Activated CD4-positive, alpha-beta T cell treated with anti-CD3 and anti-CD28 coated beads, Interleukin-10, Interleukin-2, amounts not matched to agents 100 ng/mL and 50 ng/mL, durations not matched to agents 16 hours and 8 hours (primary cell): Measurements from ENCODE around the gene SEMA6D.

Experiments used
- DNase-seq: peaks from one replicate; pipeline ENCODE4 v3.0.0-alpha.2; 2020

Gene SEMA6D

GRCh38 chr15:47746516-47746915 lies 29.2 kb downstream of the SEMA6D start:
- no peak for DNase-seq

- DNase-seq, result no peak
Observed at GRCh38 chr15:47750030-47750739, 32.9 kb downstream of the SEMA6D start.

- DNase-seq, result no peak
Observed at GRCh38 chr15:47750740-47751262, 33.5 kb downstream of the SEMA6D start.

- no peak for DNase-seq
Observed at GRCh38 chr15:47753591-47753990, 36.3 kb downstream of the SEMA6D start.

GRCh38 chr15:47754312-47754711 lies 37.0 kb downstream of the SEMA6D start:
- no peak for DNase-seq

- DNase-seq, result no peak
Observed at GRCh38 chr15:47755941-47756340, 38.6 kb downstream of the SEMA6D start.

GRCh38 chr15:47756872-47757271 lies 39.6 kb downstream of the SEMA6D start:
- no peak for DNase-seq

- no peak for DNase-seq
Observed at GRCh38 chr15:47757331-47757730, 40.0 kb downstream of the SEMA6D start.

- no peak for DNase-seq
Observed at GRCh38 chr15:47762621-47763020, 45.3 kb downstream of the SEMA6D start.

GRCh38 chr15:47764666-47765065 lies 47.4 kb downstream of the SEMA6D start:
- no peak for DNase-seq

GRCh38 chr15:47766406-47766805 lies 49.1 kb downstream of the SEMA6D start:
- no peak for DNase-seq

- DNase-seq, result no peak
Observed at GRCh38 chr15:47767035-47767434, 49.7 kb downstream of the SEMA6D start.

GRCh38 chr15:47768735-47769134 lies 51.4 kb downstream of the SEMA6D start:
- DNase-seq, result no peak

GRCh38 chr15:47769166-47769565 lies 51.9 kb downstream of the SEMA6D start:
- DNase-seq, result no peak

- no peak for DNase-seq
Observed at GRCh38 chr15:47773143-47773542, 55.8 kb downstream of the SEMA6D start.

- DNase-seq, result no peak
Observed at GRCh38 chr15:47778263-47778770, 61.0 kb downstream of the SEMA6D start.

GRCh38 chr15:47780971-47781370 lies 63.7 kb downstream of the SEMA6D start:
- no peak for DNase-seq

GRCh38 chr15:47781527-47781926 lies 64.2 kb downstream of the SEMA6D start:
- DNase-seq, result no peak

GRCh38 chr15:47784820-47785219 lies 67.5 kb downstream of the SEMA6D start:
- DNase-seq, result no peak

- DNase-seq, result no peak
Observed at GRCh38 chr15:47786371-47786770, 69.1 kb downstream of the SEMA6D start.

- DNase-seq, result no peak
Observed at GRCh38 chr15:47787875-47788274, 70.6 kb downstream of the SEMA6D start.

GRCh38 chr15:47788685-47789084 lies 71.4 kb downstream of the SEMA6D start:
- no peak for DNase-seq

GRCh38 chr15:47791161-47791560 lies 73.9 kb downstream of the SEMA6D start:
- no peak for DNase-seq

GRCh38 chr15:47792231-47792630 lies 74.9 kb downstream of the SEMA6D start:
- no peak for DNase-seq
